Neutrophil (primary cell): ENCODE results near the gene PLTP.

Source experiments
- H3K27ac ChIP-seq: fragments of 200-600 bp; sonication (generic); 2 replicates; pipeline ENCODE4 v1.5.1; 2016; ENCODE audit warnings: mild to moderate bottlenecking, moderate library complexity
- H3K27me3 ChIP-seq: fragments of 200-600 bp; sonication (generic); 2 replicates; pipeline ENCODE4 v1.6.0; 2016; ENCODE audit warnings: mild to moderate bottlenecking
- H3K36me3 ChIP-seq: fragments of 200-600 bp; sonication (generic); 2 replicates; pipeline ENCODE4 v1.5.1; 2017
- H3K4me1 ChIP-seq, 2 experiments: fragments of 200-600 bp in 1 of 2; sonication (generic) in 1 of 2; 1 replicate in 1 of 2; 2 replicates in 1 of 2; pipeline versions ENCODE4 v1.5.1 to v1.6.1; 2013 to 2016; ENCODE audit warnings: low read depth in 1 of 2, low read length in 1 of 2, mild to moderate bottlenecking in 1 of 2, moderate library complexity in 1 of 2; ENCODE audit not compliant: control insufficient read depth in 1 of 2, insufficient read depth in 1 of 2
- H3K4me3 ChIP-seq, 2 experiments: fragments of 200-600 bp in 1 of 2; sonication (generic) in 1 of 2; 1 replicate in 1 of 2; 2 replicates in 1 of 2; pipeline ENCODE4 v1.5.1; 2013 to 2016; ENCODE audit warnings: low read depth in 1 of 2, low read length in 1 of 2, mild to moderate bottlenecking in 1 of 2, moderate library complexity in 1 of 2
- H3K9me3 ChIP-seq: fragments of 200-600 bp; sonication (generic); 2 replicates; pipeline ENCODE4 v1.5.1; 2016
- CTCF ChIP-seq: fragments of 200-600 bp; sonication (generic); IDR thresholded peaks from 2 replicates; pipeline ENCODE4 v1.5.1; 2016; ENCODE audit warnings: antibody characterized with exemption

The PLTP gene

GRCh38 chr20:45944965-45945677 lies 33.2 kb upstream of the PLTP start:
- H3K27me3 ChIP-seq: no peaks in the 10 kb centered on the region
- no peak overlapping the region for H3K4me3 ChIP-seq
- H3K9me3 ChIP-seq: no peaks in the 10 kb centered on the region
- H3K36me3 ChIP-seq: peaks cover 98% of the 10 kb centered on the region
- peaks cover 0 to 6% of the 10 kb centered on the region in 2 experiments for H3K4me1 ChIP-seq
- TF ChIP-seq CTCF: no peak
- H3K27ac ChIP-seq: no peak overlapping the region

GRCh38 chr20:45944151-45944964 lies 32.4 kb upstream of the PLTP start:
- no peaks in the 10 kb centered on the region for H3K27me3 ChIP-seq
- H3K4me1 ChIP-seq: peaks cover 0 to 6% of the 10 kb centered on the region in 2 experiments
- H3K36me3 ChIP-seq: peaks cover 98% of the 10 kb centered on the region
- TF ChIP-seq CTCF: no peak
- no peaks in the 10 kb centered on the region for H3K9me3 ChIP-seq
- no peak overlapping the region for H3K27ac ChIP-seq
- no peak overlapping the region for H3K4me3 ChIP-seq

- no peaks in the 10 kb centered on the region for H3K9me3 ChIP-seq
- H3K4me3 ChIP-seq: no peak overlapping the region
- no peak for TF ChIP-seq CTCF
- H3K27ac ChIP-seq: no peak overlapping the region
- peaks cover 0 to 6% of the 10 kb centered on the region in 2 experiments for H3K4me1 ChIP-seq
- peaks cover 98% of the 10 kb centered on the region for H3K36me3 ChIP-seq
- no peaks in the 10 kb centered on the region for H3K27me3 ChIP-seq
These were observed 31.7 kb upstream of the PLTP start for GRCh38 chr20:45943613-45944012.

- no peak for TF ChIP-seq CTCF
- Histone ChIP-seq H3K36me3 (peaks cover 87% of the 10 kb centered on the region), H3K27me3 (no peaks in the 10 kb centered on the region), H3K9me3 (no peaks in the 10 kb centered on the region), H3K27ac (no peak overlapping the region), H3K4me3 (no peak overlapping the region), H3K4me1 (peaks cover 5% of the 10 kb centered on the region in 2 experiments)
These were observed 28.5 kb upstream of the PLTP start for GRCh38 chr20:45940469-45940868.

- H3K27ac ChIP-seq: no peak overlapping the region
- no peak overlapping the region for H3K4me3 ChIP-seq
These were observed 28.1 kb upstream of the PLTP start for GRCh38 chr20:45940053-45940452.

More at GRCh38 chr20:45940053-45940452, 28.1 kb upstream of the PLTP start:
- Histone ChIP-seq H3K9me3 (no peaks in the 10 kb centered on the region), H3K27me3 (no peaks in the 10 kb centered on the region), H3K36me3 (peaks cover 83% of the 10 kb centered on the region), H3K4me1 (peaks cover 7% of the 10 kb centered on the region in 2 experiments)
- no peak for TF ChIP-seq CTCF
